HL-60/S4 treated with phorbol 12-myristate 13-acetate at 8.2 ng/mL for 4 days and 3 days (cell line): ENCODE data around the gene RAB27A.
"Not testable (repeated sequence)": the region's sequence is repeated elsewhere in the genome, so short reads cannot be mapped to it uniquely, and the experiment has no call there.

Experiments used
- in situ Hi-C: fragments of 300-500 bp; cut with MboI; formaldehyde crosslinking; loops from 2 replicates; pipeline ENCODE4 v1.15.0; 2022; ENCODE audit warnings: low sequenced_read_pairs

The RAB27A gene

DNA sequence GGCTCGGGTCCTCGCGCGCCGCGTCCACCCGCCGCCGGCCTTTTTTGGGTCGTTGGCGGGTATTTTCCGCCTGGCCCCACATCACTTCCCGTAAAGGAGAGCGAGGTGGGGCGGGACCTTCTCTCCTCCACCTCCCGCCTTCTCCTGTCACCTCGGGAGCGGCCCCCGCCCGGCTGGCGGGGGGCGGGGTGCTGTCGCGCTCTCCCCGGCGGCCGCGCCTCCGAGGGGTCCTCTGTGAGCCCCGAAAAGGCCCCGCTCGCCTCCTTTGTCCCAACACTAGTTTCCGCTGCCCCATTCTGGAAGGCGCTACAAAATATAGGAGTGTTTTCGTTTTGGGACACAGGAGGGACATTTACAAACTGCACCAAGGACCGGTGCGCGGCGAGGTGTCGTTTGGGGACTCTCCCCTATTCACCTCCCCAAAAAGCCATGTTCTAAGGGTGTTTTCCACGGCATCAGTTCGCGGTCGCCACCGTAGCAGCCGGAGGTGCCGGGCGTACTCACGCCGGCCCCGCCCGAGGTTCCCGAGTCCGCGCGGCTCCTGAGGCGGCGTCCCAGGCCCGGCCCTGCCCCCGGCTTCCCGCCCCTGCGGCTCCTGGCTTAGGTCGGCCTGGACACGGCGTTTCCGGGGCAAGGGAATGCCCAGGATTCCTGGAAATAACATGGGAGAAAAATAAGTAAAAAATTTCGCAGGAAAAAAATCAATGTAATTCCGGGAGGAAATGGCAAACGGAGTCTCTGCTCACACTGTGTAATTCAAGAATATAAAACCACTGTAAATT, at the start of gene RAB27A:
RAB27A (minus strand) TSS at position 68 of the 782 bp plus-strand sequence. CDS start 54,879 bp downstream, outside the sequence.
- in situ Hi-C loops = no loop called here

DNA sequence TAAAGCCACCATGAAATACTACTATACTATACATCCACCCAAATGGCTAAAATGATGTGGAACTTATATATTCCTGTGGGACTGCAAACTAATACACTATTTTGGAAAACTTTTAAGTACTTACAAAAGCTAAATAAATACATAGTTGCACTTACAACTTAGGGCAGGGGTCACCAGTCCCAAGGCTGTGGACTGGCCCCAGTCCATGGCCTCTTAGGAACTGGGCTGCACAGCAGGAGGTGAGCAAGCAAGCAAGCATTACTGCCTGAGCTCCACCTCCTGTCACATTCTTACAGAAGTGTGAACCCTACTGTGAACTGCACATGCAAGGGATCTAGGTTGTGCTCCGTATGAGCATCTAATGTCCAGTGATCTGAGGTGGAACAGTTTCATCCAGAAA, 47.5 kb upstream of the RAB27A start:
- in situ Hi-C loops = no loop called here

DNA sequence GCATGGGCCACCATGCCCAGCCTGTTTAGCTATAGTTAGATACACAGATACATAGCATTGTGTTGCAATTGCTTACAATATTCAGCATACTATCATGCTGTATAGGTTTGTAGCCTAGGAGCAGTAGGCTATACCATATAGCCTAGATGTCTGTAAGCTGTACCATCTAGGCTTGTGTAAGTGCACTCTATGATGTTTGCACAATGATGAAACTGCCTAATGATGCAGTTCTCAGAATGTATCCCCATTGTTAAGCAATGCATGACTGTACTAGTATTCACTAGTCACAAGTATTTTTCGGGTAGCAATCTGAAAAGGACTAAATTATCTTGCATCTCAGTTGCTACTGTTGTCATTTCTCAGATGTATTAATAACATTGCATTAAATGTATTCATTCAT, 45.4 kb upstream of the RAB27A start:
- in situ Hi-C loops = no loop called here

DNA sequence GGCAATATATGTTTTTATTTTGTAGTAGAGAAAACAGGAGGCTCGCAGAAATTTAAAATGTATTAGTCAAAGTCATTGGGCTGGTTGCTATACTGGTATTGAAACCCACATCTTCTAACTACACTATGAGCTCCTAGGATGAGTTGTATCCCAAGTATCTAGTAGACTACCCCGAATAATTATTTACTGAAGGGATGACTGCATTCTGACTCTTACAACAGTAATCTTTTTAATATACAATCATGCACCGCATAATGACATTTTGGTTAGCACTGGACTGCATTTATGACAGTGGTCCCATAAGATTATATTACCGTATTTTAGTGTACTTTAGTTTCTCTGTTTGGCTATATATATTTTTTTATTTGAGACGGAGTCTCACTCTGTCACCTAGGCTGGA, 44.8 kb upstream of the RAB27A start:
- in situ Hi-C loops = no loop called here

DNA sequence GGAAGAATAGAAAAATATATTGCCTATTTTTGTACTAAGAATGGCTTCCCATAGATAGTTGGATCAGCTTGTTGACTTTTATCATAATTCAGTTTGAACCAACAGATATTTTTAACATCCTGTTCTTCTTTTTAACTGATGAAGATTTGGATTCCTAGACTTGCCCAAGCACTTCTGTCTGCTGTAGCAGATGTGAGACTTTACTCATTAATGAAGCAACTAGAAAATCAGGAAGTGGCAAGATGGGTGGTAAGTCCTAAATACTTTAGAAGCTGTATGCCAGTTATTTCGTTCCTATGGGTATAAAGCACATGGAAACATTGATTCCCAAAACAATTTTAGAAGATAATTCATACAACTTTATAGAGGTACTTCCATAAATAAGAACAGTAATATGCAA, 37.8 kb upstream of the RAB27A start:
- in situ Hi-C loops = no loop called here

DNA sequence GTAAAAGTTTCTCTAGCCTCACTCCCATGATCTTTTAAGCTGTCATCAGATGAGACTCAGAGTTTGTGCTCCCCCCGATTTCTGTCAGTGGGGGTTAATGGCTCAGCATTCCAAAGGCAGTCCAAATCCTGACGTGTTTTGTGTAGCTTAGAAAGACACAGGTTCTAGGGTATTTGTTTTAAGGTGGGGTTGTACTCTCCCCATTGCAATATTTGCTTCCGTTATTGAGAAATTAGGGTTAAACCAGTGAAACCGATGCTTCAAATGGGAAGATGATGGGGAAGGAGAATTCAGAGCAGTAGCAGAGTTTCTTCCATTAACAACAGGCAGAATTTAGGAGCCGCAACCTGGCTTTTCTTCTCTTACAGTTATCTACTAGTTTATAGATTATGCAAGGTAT, 32.9 kb upstream of the RAB27A start:
- in situ Hi-C loops = no loop called here

DNA sequence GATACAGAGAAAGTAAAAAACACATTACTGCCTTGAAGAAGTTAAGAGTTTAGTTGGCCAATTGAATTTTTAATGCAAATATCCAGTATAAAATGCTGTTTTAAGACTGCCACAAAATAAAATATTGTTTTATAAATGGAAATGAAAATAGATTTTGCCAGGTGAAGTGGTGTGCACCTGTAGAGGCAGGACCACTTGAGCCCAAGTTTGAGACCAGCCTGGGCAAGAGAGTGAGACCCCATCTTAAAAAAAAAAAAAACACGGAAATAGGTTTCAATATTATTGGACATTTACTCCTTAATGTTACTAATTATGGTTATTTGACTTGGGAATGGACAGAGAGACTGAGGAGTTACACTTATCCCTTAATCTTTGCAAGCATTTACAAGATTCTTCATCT, 31.4 kb upstream of the RAB27A start:
- in situ Hi-C loops = no loop called here

DNA sequence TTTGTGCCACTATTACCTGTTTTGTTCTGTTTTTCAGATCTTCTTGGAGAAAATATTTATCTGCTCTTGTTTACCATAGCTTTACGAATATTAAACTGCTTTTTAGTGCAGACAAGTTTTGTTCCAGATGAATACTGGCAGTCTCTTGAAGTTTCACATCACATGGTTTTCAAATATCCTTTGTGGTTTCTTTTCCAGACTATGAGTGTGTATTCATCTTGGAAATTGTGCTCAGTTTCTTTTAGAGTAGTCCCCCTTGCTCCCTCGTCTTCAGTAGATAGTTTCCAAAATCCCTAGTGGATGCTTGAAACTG, 30.6 kb upstream of the RAB27A start:
- in situ Hi-C loops = no loop called here

DNA sequence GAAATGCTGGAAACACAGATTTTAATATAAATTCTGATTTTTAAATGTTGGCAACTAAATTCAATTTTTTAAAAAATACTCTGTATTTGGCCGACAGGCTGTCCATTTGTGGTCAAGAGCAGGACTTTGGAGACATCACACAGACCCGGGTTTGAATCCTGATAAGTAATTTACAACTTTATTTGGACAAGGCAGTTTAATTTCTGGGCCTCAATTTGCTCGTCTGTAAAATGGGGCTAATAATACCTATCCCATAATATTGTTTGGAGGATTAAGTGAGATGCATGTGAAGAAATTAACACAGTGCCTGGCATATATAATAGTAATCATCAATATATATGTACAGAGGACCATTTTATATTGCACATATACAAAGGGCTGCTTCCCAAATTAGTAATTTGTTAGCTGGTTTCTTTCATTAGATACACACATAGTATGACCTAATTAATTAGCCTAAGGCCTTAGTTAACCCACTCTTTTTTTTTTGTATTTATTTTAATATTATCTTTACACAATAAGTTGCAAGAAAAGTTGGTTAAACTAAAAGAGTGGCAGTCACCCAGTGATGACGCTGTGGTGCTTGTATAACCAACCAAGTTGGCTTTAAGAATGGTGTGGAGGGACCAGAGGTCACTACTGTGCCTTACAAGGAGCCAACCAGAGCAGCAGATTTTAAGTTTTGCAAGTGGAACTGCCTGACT, 30.1 kb upstream of the RAB27A start:
- in situ Hi-C loops = no loop called here

DNA sequence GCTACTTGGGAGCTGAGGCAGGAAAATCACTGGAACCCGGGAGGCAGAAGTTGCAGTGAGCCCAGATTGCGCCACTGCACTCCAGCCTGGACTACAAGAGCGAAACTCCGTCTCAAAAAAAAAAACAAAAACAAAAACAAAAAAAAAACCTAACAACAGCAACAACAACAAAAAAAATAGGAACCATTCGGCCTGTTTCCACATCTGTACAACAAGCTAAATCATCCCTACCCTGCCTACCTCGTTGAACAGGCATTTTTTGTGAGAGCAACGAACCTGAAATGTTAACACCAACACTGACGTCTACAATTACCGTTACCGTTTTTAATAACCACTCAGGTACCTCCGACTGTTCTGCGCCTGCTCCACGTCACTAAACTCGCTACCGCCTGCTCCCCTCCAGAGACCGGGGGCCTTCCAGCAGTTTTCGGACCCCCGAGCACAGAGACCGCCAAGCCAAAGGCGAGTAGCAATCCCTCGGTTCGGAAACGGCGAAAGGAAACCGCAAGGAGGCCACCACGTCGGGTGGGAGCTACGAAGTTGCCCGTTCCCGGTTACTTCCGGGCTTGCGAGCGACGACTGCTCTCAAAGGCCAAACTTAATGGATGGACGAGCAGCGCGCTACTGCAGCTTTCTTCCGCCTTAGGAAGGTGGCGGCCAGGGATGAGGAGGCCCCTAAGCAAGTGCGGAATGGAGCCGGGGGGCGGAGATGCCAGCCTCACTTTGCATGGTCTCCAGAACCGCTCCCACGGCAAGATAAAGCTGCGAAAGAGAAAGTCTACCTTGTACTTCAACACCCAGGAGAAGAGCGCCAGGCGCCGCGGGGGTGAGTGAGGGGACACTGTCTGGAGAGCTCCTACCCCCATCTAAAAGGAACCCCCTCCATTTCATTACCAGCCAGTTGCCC, 29.2 kb upstream of the RAB27A start, which contains the start of the genes PIGB and PIGBOS1:
PIGB (plus strand) TSS at position 635 of the 907 bp plus-strand sequence; CDS start at position 664, 29 bp downstream.
PIGBOS1 (minus strand) TSS at position 536 of the 907 bp plus-strand sequence. CDS start 1,331 bp downstream, outside the sequence.
- in situ Hi-C loops = no loop called here

DNA sequence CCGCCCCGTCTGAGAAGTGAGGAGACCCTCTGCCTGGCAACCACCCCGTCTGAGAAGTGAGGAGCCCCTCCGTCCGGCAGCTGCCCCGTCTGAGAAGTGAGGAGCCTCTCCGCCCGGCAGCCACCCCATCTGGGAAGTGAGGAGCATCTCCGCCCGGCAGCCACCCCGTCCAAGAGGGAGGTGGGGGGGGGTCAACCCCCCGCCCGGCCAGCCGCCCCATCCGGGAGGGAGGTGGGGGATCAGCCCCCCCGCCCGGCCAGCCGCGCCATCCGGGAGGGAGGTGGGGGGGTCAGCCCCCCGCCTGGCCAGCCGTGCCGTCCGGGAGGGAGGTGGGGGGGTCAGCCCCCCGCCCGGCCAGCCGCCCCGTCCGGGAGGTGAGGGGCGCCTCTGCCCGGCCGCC, 13.2 kb upstream of the RAB27A start:
- in situ Hi-C loops = not testable (repeated sequence)

DNA sequence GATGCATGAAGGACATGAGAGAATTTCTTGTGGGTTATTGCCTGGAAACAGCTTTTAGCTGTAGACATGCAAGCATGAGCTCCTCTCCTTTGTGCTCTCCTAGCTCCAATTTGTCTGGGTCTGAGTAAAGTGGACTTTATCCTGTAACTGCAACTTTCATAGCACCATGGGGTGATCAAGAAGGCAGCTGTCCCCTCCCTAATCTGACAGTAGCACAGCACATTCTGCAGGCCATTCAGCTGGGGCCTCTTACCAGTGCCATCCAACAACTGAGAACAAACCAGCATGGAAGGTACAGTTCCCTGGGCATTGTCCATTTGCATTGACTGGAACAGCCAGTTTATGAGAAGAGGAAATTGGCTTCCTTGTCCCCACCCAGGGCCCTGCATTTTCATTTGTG, 7.7 kb upstream of the RAB27A start:
- in situ Hi-C loops = no loop called here

DNA sequence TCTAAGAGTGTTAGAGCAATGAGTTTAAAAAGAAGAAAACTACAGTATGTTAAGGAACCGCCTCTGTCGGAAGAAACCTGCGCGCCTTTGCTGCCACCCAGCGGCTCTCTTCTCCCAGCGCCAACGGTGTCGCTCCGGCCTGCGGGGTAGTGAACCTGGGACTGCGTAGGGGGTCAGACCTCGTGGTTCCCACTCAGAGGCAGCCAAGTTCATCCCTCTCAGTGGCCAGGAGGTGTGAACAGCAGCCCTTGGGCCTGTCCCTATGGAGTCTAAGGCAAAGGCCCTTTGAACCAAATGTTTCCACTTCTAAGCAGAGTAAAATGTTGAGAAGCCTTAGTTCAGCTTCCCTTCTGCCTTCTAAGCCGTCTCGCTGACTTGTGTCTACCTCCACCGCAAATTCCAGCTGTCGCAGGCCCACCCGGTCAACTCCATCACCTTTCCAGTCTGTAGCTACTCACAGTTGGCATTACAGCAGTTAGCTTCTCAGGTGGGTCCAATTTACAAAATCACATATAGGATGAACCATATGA, 980 bp upstream of the RAB27A start:
- in situ Hi-C loops = no loop called here

DNA sequence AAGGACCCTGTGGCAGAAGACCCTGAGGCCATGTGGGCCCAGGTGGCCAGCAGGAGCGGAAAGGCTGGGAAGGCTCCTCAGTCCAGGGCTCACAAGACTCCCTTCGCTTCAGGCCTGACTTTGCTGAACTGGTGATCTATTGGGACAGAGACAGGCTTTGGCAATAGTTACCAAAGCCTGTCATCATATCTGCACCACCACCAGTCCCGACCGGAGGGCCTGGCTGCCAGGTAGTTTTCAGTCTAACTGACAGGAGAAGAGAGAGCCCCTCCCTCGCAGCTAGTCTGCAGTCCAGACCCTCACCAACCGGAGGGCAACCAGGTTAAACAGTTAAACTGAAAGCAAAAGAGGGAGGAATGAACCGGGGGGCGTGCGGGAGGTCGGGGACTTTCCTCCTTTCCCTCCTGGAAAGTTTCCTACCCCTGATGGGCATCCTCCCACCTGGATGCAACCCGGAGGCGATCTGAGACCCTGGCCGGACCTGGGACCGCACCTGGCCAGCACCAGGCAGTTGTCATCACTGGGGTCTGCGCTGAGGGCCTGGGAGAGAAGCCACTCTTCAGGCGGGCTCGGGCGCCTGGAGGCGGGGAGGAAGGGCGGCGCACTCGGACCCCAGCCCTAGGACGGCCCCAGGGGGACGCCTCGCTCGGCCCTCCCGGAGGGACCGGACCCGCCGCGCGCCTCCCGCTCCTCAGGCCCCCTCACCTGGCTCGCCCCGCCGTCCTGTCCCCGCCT, 435 bp downstream of the RAB27A start:
- in situ Hi-C loops = no loop called here

DNA sequence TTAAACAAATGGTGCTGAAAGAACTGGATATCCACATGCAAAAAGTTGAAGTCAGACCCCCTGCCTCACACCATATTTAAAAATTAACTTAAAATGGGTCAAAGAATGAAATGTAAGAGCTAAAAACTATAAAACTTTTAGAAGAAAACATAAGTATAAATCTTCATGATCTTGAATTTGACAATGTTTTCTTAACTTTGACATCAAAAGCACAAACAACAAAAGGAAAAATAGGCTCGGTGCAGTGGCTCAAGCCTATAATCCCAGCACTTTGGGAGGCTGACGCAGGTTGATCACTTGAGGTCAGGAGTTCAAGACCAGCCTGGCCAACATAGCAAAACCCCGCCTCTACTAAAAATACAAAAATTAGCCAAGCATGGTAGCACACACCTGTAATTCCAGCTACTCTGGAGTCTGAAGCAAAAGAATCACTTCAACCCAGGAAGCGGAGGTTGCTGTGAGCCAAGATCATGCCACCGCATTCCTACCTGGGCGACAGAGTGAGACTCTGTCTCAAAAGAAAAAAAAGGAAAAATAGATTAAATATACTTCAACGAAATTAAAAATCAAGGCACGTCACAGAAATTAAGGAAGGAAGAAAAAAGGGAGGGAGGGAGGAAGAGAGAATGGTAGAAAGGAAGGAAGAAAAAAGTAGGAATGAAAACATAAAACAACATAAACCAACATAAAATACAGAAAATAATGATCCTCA, 1.5 kb downstream of the RAB27A start:
- in situ Hi-C loops = no loop called here

DNA sequence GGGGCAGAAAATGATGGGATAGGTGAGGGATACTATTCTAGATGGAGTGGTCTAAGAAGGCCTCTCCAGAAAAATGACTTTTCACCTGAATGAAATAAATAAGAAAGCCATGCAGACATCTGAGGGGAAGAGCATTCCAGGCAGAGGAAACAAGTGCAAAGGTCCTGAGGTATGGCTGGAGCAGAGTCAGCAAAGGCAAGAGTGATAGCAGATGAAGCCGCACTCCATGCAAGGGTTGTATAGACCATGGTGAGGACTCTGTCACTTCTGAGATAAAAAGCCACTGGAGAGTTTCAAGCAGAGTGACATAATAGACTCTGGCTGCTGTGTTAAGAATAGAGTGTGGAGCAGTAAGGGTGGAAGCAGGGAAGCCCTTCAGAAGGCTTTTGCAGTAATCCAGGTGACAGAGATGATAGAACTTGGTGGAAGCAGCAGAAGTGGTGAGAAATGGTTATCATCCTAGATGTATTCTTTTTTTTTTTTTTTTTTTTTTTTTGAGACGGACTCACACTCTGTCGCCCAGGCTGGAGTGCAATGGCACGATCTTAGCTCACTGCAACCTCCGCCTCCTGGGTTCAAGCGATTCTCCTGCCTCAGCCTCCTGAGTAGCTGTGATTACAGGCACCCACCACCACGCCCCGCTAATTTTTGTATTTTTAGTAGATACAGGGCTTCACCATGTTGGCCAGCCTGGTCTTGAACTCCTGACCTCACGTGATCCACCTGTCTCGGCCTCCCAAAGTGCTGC, 3.0 kb downstream of the RAB27A start:
- in situ Hi-C loops = not testable (repeated sequence)

DNA sequence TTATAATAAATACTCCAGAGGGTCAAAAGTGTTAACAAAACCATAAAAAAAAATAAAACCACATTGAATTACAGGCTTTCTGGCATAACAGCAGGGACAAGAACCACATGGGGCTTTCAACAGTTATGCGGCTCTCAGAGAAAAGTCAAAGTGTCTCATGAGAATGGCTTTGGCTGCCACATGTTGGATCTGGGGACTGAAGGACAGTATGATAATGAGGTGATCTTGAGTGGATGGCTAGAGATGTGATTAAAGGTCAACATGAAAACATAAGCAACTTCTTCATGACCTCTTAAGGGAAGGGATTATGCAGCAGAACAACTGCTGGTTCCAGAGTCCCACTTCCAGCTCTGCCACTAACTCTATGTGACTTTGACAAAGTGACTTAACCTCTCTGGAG, 5.2 kb downstream of the RAB27A start:
- in situ Hi-C loops = loop anchor here (5.0 kb wide), 1 partner anchor 62 kb away; no protein-coding TSS in a partner anchor

DNA sequence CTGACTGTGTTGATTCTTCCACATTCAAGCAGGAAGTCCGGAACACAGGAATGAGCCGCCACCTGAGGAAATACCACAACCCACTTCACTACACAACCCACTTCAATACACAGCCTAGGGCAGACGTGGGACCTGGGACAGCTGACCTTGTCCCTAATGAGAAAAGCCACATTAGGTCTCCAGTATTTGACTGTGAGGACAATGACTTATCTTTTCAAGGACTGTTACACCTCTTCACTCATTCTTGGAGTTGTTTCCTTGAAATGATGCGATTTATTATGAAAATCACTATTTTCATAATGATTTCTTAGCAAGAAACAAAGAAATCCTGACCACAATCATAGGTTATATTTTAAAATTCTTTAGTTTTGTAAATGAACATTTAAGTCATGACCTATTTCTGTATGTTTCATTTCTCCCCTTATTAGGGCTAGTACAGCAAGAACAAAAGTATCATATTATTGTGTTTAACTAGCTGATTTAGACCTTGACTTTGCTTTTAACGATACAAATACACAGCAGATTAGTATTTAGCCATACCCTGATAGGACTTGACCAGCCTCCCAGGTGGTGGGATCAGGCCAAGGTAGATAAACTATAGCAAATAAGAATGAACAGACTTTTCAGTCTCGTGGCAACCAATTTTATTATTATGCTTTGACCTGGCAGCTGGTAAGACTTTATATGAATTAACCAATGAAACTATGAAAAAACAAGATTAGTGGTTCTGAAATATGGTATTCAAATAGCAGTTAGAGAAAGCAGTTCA, 6.0 kb downstream of the RAB27A start:
- in situ Hi-C loops = loop anchor here (5.0 kb wide), 1 partner anchor 61 kb away; no protein-coding TSS in a partner anchor
